HepG2 (cell line): ENCODE results near the gene DDIT4. TPM values are rescaled to one million over a fixed set of nuclear protein-coding genes. Genes with fewer than 3 reads are reported as not detected.
A peak's percentile ranks its signal among the peaks of the same experiment; 100 is the strongest.

Experiments
- BRCA1 ChIP-seq: sonication (generic); formaldehyde crosslinking; IDR thresholded peaks from 2 replicates; pipeline ENCODE4 v1.4.0; 2020; ENCODE audit warnings: missing genetic modification reagents
- CCAR2 ChIP-seq: fragments of 200-400 bp; formaldehyde crosslinking; optimal IDR thresholded peaks from 2 replicates; pipeline ENCODE3; 2018; ENCODE audit warnings: low read depth, mild to moderate bottlenecking, low read length, moderate library complexity
- FOSL2 ChIP-seq: sonication (generic); formaldehyde crosslinking; IDR thresholded peaks from 2 replicates; pipeline ENCODE4 v1.4.0; 2020; ENCODE audit warnings: missing genetic modification reagents
- FOXK2 ChIP-seq: fragments of 450-650 bp; IDR thresholded peaks from 2 replicates; pipeline ENCODE4 v1.6.1; 2016
- FOXP1 ChIP-seq, 2 experiments: fragments of 450-650 bp in 1 of 2; IDR thresholded peaks; 2 replicates each; pipeline ENCODE4 v1.6.1; 2017 to 2018; ENCODE audit warnings: antibody characterized with exemption in 1 of 2
- HES4 ChIP-seq: sonication (generic); formaldehyde crosslinking; IDR thresholded peaks from 2 replicates; pipeline ENCODE4 v1.9.0; 2021; ENCODE audit warnings: mild to moderate bottlenecking, missing genetic modification reagents, borderline replicate concordance
- KDM2A ChIP-seq: sonication (generic); formaldehyde crosslinking; IDR thresholded peaks from 2 replicates; pipeline ENCODE4 v1.4.0; 2020; ENCODE audit warnings: low read depth, missing genetic modification reagents, borderline replicate concordance
- PHB2 ChIP-seq: fragments of 450-650 bp; IDR thresholded peaks from 2 replicates; pipeline ENCODE4 v1.6.1; 2018; ENCODE audit not compliant: partially characterized antibody
- PTBP1 ChIP-seq: fragments of 200-400 bp; formaldehyde crosslinking; IDR thresholded peaks from 2 replicates; pipeline ENCODE4 v1.6.1; 2018; ENCODE audit warnings: low read length, low read depth; ENCODE audit not compliant: poor library complexity, severe bottlenecking
- RXRA ChIP-seq: sonication (generic); formaldehyde crosslinking; IDR thresholded peaks from 2 replicates; pipeline ENCODE4 v1.5.1; 2020; ENCODE audit warnings: missing genetic modification reagents
- SRSF1 ChIP-seq: fragments of 200-400 bp; formaldehyde crosslinking; optimal IDR thresholded peaks from 2 replicates; pipeline ENCODE3; 2017; ENCODE audit warnings: mild to moderate bottlenecking, low read depth, low read length, moderate library complexity
- TBX3 ChIP-seq: fragments of 450-650 bp; IDR thresholded peaks from 2 replicates; pipeline ENCODE4 v1.6.1; 2017; ENCODE audit warnings: antibody characterized with exemption, mild to moderate bottlenecking, inconsistent platforms, borderline replicate concordance
- ZEB1 ChIP-seq: IDR thresholded peaks from 2 replicates; pipeline ENCODE4 v1.6.1; 2012; ENCODE audit warnings: mild to moderate bottlenecking, low read depth, inconsistent platforms; ENCODE audit not compliant: insufficient replicate concordance
- ZNF10 ChIP-seq: sonication (generic); formaldehyde crosslinking; IDR thresholded peaks from 2 replicates; pipeline ENCODE4 v1.4.0; 2020; ENCODE audit warnings: mild to moderate bottlenecking, low read depth, missing genetic modification reagents, borderline replicate concordance
- ZNF235 ChIP-seq: sonication (generic); formaldehyde crosslinking; IDR thresholded peaks from 2 replicates; pipeline ENCODE4 v1.8.1; 2023; ENCODE audit warnings: mild to moderate bottlenecking, missing genetic modification reagents, borderline replicate concordance
- polyA plus RNA-seq, 8 experiments: library from polyadenylated mRNA; depleted of rRNA in 3 of 8; stranded (reverse) in 7 of 8; unstranded in 1 of 8; fragments of >200 nt; fragmentation: Illumina TruSeq in 4 of 8; extraction: Trizol in 4 of 8; gene quantifications; 2 replicates each; pipeline versions ENCODE4 v1.2.1 to v1.2.3, GENCODE V29; 2011 to 2016; ENCODE audit warnings: low read depth in 4 of 8, missing spikeins in 1 of 8, mixed read lengths in 1 of 8; ENCODE audit not compliant: insufficient read depth in 1 of 8
- total RNA-seq, 5 experiments: library from RNA; depleted of rRNA; stranded (reverse); fragments of >200 nt; fragmentation: Illumina TruSeq; extraction: Trizol; gene quantifications; 2 replicates each; pipeline ENCODE4 v1.2.3, GENCODE V29; 2016; ENCODE audit warnings: low read depth in 1 of 5
- TF ChIP-seq, protein P1 (sequence below): sonication (generic); formaldehyde crosslinking; IDR thresholded peaks from 2 replicates; pipeline ENCODE4 v1.4.0; 2020; ENCODE audit warnings: missing genetic modification reagents
- TF ChIP-seq, protein P2 (sequence below): sonication (generic); formaldehyde crosslinking; IDR thresholded peaks from 2 replicates; pipeline ENCODE4 v1.4.0; 2020; ENCODE audit warnings: mild to moderate bottlenecking, missing genetic modification reagents
- TF ChIP-seq, protein P3 (sequence below): sonication (generic); formaldehyde crosslinking; conservative IDR thresholded peaks from 2 replicates; pipeline ENCODE4 v1.4.0; 2020; ENCODE audit warnings: missing genetic modification reagents
- TF ChIP-seq, protein P4 (sequence below): sonication (generic); formaldehyde crosslinking; IDR thresholded peaks from 2 replicates; pipeline ENCODE4 v1.4.0; 2020; ENCODE audit warnings: low read depth, missing genetic modification reagents

DDIT4 gene
- total and polyA plus RNA-seq, 2 of the 13 experiments (the other 11 are each of a cell fraction or from before 2014, with no cell fraction given), result 35.6 to 40.7 TPM

DNA sequence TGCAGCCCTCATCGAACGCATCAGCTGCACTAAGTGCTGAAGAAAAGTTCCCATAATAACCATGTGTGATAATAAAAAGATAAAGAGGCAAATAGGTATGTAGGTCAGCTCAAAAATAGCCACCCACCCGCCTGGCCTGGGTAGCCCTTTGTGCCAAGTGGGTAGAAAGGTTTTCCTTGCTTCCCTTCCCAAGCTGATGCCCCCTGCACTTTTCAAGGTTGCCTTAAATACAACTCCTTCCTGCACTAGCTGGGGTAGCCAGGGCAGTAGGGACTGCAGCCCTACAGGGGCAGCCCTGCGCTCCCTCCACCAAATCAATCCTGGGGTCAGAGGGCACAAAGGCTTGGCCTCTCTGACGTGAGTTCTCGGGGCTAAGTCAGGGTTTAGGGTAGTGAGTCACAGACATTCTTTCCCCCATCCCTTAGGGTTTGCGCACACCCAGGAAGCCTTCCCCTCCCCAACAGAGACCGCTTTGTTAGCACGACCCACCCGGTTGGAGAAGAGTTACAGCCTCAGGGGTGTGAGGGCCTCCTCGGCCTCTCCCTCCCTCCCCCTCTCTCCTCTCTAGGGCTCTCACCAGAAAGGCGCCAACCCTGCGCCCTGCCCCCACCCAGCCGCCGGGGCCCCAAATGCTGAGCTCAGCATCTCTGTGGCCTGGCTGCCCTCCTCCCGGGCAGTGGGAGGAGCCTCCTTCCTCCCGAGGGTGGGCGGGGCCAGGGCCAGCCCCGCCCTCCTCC lies 13.3 kb upstream of the DDIT4 start (continued):
- TF ChIP-seq, protein P1, sequence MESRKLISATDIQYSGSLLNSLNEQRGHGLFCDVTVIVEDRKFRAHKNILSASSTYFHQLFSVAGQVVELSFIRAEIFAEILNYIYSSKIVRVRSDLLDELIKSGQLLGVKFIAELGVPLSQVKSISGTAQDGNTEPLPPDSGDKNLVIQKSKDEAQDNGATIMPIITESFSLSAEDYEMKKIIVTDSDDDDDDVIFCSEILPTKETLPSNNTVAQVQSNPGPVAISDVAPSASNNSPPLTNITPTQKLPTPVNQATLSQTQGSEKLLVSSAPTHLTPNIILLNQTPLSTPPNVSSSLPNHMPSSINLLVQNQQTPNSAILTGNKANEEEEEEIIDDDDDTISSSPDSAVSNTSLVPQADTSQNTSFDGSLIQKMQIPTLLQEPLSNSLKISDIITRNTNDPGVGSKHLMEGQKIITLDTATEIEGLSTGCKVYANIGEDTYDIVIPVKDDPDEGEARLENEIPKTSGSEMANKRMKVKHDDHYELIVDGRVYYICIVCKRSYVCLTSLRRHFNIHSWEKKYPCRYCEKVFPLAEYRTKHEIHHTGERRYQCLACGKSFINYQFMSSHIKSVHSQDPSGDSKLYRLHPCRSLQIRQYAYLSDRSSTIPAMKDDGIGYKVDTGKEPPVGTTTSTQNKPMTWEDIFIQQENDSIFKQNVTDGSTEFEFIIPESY, result no peak; the same call in 1 of the 2 replicates
- no peak for TF ChIP-seq FOXP1 (IDR thresholded peaks at IDR 0.05)
- no peak; the same call in 1 of the 2 replicates for TF ChIP-seq FOXP1 (CRISPR knock-in tag; IDR thresholded peaks at IDR 0.05)
- TF ChIP-seq FOXK2, result no peak
- TF ChIP-seq ZNF10 (CRISPR knock-in tag), result no peak
- TF ChIP-seq TBX3, result no peak; the same call in 1 of the 2 replicates
- peak; percentile 67 for TF ChIP-seq SRSF1
- no peak for TF ChIP-seq PTBP1
- TF ChIP-seq, protein P2, sequence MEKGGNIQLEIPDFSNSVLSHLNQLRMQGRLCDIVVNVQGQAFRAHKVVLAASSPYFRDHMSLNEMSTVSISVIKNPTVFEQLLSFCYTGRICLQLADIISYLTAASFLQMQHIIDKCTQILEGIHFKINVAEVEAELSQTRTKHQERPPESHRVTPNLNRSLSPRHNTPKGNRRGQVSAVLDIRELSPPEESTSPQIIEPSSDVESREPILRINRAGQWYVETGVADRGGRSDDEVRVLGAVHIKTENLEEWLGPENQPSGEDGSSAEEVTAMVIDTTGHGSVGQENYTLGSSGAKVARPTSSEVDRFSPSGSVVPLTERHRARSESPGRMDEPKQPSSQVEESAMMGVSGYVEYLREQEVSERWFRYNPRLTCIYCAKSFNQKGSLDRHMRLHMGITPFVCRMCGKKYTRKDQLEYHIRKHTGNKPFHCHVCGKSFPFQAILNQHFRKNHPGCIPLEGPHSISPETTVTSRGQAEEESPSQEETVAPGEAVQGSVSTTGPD (CRISPR knock-in tag), result no peak
- no peak for TF ChIP-seq CCAR2
- peak; percentile 75 for TF ChIP-seq KDM2A (CRISPR knock-in tag)
- TF ChIP-seq, protein P3, sequence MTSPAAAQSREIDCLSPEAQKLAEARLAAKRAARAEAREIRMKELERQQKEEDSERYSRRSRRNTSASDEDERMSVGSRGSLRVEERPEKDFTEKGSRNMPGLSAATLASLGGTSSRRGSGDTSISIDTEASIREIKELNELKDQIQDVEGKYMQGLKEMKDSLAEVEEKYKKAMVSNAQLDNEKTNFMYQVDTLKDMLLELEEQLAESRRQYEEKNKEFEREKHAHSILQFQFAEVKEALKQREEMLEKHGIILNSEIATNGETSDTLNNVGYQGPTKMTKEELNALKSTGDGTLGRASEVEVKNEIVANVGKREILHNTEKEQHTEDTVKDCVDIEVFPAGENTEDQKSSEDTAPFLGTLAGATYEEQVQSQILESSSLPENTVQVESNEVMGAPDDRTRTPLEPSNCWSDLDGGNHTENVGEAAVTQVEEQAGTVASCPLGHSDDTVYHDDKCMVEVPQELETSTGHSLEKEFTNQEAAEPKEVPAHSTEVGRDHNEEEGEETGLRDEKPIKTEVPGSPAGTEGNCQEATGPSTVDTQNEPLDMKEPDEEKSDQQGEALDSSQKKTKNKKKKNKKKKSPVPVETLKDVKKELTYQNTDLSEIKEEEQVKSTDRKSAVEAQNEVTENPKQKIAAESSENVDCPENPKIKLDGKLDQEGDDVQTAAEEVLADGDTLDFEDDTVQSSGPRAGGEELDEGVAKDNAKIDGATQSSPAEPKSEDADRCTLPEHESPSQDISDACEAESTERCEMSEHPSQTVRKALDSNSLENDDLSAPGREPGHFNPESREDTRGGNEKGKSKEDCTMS (CRISPR knock-in tag), result no peak
- TF ChIP-seq HES4 (CRISPR knock-in tag), result no peak
- TF ChIP-seq, protein P4, sequence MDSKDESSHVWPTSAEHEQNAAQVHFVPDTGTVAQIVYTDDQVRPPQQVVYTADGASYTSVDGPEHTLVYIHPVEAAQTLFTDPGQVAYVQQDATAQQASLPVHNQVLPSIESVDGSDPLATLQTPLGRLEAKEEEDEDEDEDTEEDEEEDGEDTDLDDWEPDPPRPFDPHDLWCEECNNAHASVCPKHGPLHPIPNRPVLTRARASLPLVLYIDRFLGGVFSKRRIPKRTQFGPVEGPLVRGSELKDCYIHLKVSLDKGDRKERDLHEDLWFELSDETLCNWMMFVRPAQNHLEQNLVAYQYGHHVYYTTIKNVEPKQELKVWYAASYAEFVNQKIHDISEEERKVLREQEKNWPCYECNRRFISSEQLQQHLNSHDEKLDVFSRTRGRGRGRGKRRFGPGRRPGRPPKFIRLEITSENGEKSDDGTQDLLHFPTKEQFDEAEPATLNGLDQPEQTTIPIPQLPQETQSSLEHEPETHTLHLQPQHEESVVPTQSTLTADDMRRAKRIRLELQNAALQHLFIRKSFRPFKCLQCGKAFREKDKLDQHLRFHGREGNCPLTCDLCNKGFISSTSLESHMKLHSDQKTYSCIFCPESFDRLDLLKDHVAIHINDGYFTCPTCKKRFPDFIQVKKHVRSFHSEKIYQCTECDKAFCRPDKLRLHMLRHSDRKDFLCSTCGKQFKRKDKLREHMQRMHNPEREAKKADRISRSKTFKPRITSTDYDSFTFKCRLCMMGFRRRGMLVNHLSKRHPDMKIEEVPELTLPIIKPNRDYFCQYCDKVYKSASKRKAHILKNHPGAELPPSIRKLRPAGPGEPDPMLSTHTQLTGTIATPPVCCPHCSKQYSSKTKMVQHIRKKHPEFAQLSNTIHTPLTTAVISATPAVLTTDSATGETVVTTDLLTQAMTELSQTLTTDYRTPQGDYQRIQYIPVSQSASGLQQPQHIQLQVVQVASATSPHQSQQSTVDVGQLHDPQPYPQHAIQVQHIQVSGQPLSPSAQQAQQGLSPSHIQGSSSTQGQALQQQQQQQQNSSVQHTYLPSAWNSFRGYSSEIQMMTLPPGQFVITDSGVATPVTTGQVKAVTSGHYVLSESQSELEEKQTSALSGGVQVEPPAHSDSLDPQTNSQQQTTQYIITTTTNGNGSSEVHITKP (CRISPR knock-in tag), result 0 out of 2 replicates have a peak, but pooled peaks have one; percentile 55
- peak; percentile 93 for TF ChIP-seq FOSL2 (CRISPR knock-in tag)
- peak; percentile 69; the same call in 1 of the 2 replicates for TF ChIP-seq RXRA (CRISPR knock-in tag)
- TF ChIP-seq BRCA1 (CRISPR knock-in tag), result no peak
- TF ChIP-seq ZNF235, result no peak
- no peak for TF ChIP-seq ZEB1
- no peak for TF ChIP-seq PHB2
